ENCODE data around the gene TMEM204.

TMEM204 gene

GRCh38 chr16:1526608-1527555 is 6.6 kb upstream of the TMEM204 start (continued):
- no peak for TF ChIP-seq CREB5 (CRISPR knock-in tag; IDR thresholded peaks at IDR 0.05; ENCODE audit: low read depth)
- no peak for TF ChIP-seq SNAI2 (CRISPR knock-in tag; IDR thresholded peaks at IDR 0.05)
- TF ChIP-seq ZFP30 (CRISPR knock-in tag; IDR thresholded peaks at IDR 0.05), result no peak
- no peak for TF ChIP-seq ESRRG (CRISPR knock-in tag; IDR thresholded peaks at IDR 0.05)
- TF ChIP-seq POU6F1 (CRISPR knock-in tag; IDR thresholded peaks at IDR 0.05; ENCODE audit: borderline replicate concordance, low read depth), result no peak
- TF ChIP-seq ZFP3 (CRISPR knock-in tag; IDR thresholded peaks at IDR 0.05), result no peak
- TF ChIP-seq TCF4 (CRISPR knock-in tag; IDR thresholded peaks at IDR 0.05; ENCODE audit: borderline replicate concordance), result no peak

- TF ChIP-seq ZNF70 (CRISPR knock-in tag; IDR thresholded peaks at IDR 0.05) (no peak), TOX (CRISPR knock-in tag; IDR thresholded peaks at IDR 0.05; ENCODE audit: borderline replicate concordance) (no peak), OSR1 (CRISPR knock-in tag; IDR thresholded peaks at IDR 0.05) (no peak), PPARA (CRISPR knock-in tag; IDR thresholded peaks at IDR 0.05; ENCODE audit: borderline replicate concordance) (no peak), ESRRG (CRISPR knock-in tag; IDR thresholded peaks at IDR 0.05) (no peak), BACH2 (CRISPR knock-in tag; IDR thresholded peaks at IDR 0.05; ENCODE audit: borderline replicate concordance) (no peak), SNAI2 (CRISPR knock-in tag; IDR thresholded peaks at IDR 0.05) (no peak), ARNTL (CRISPR knock-in tag; IDR thresholded peaks at IDR 0.05; ENCODE audit: borderline replicate concordance, low read depth) (no peak), TSHZ2 (CRISPR knock-in tag; IDR thresholded peaks at IDR 0.05) (no peak), ZC3H10 (CRISPR knock-in tag; IDR thresholded peaks at IDR 0.05) (no peak), ISL1 (CRISPR knock-in tag; IDR thresholded peaks at IDR 0.05) (no peak), GLIS3 (CRISPR knock-in tag; IDR thresholded peaks at IDR 0.05) (no peak), RARB (CRISPR knock-in tag; IDR thresholded peaks at IDR 0.05) (no peak), CREB5 (CRISPR knock-in tag; IDR thresholded peaks at IDR 0.05; ENCODE audit: low read depth) (no peak), ZFP3 (CRISPR knock-in tag; IDR thresholded peaks at IDR 0.05) (no peak), TCF4 (CRISPR knock-in tag; IDR thresholded peaks at IDR 0.05; ENCODE audit: borderline replicate concordance) (no peak), ZNF8 (CRISPR knock-in tag; IDR thresholded peaks at IDR 0.05) (no peak), ZFP30 (CRISPR knock-in tag; IDR thresholded peaks at IDR 0.05) (no peak), PATZ1 (CRISPR knock-in tag; IDR thresholded peaks at IDR 0.05; ENCODE audit: borderline replicate concordance) (no peak)
- ATAC-seq, result no peak
These were observed 5.3 kb upstream of the TMEM204 start for GRCh38 chr16:1527836-1528811.
